ENCODE measurements around the gene GPR37.
A peak's percentile ranks its signal among the peaks of the same experiment; 100 is the strongest.

GPR37 gene

GRCh38 chr7:124765401-124766352 is at the start of gene GPR37:
TSS of gene GPR37 (minus strand) at chr7:124765792. CDS start at chr7:124764976, 816 bp downstream.
- Histone ChIP-seq H3K4me3 (ENCODE audit: low read length) (peak within 1 kb of the TSS; percentile 67), H3K36me3 (ENCODE audit: control insufficient read depth, insufficient read depth, low read length) (no peaks in the 10 kb centered on the region), H3K4me1 (ENCODE audit: control insufficient read depth, insufficient read depth, low read length) (no peaks in the 10 kb centered on the region), H3K9ac (ENCODE audit: low read length) (no peak within 1 kb of the TSS), H3K27me3 (ENCODE audit: control insufficient read depth, insufficient read depth, low read length) (peaks cover 22% of the 10 kb centered on the region), H3K27ac (ENCODE audit: low read depth, low read length) (no peak within 1 kb of the TSS)

GRCh38 chr7:124813994-124814798 is 48.6 kb upstream of the GPR37 start:
- Histone ChIP-seq H3K4me1 (ENCODE audit: control insufficient read depth, insufficient read depth, low read length) (no peaks in the 10 kb centered on the region), H3K36me3 (ENCODE audit: control insufficient read depth, insufficient read depth, low read length) (no peaks in the 10 kb centered on the region), H3K27ac (ENCODE audit: low read depth, low read length) (no peak overlapping the region), H3K9ac (ENCODE audit: low read length) (no peak overlapping the region), H3K27me3 (ENCODE audit: control insufficient read depth, insufficient read depth, low read length) (no peaks in the 10 kb centered on the region), H3K4me3 (ENCODE audit: low read length) (no peak overlapping the region)

GRCh38 chr7:124812764-124813163 is 47.2 kb upstream of the GPR37 start:
- H3K27me3 ChIP-seq (ENCODE audit: control insufficient read depth, insufficient read depth, low read length), result no peaks in the 10 kb centered on the region
- H3K4me1 ChIP-seq (ENCODE audit: control insufficient read depth, insufficient read depth, low read length), result no peaks in the 10 kb centered on the region
- no peak overlapping the region for H3K4me3 ChIP-seq (ENCODE audit: low read length)
- no peak overlapping the region for H3K27ac ChIP-seq (ENCODE audit: low read depth, low read length)
- H3K9ac ChIP-seq (ENCODE audit: low read length), result no peak overlapping the region
- H3K36me3 ChIP-seq (ENCODE audit: control insufficient read depth, insufficient read depth, low read length), result no peaks in the 10 kb centered on the region

- H3K27me3 ChIP-seq (ENCODE audit: control insufficient read depth, insufficient read depth, low read length), result no peaks in the 10 kb centered on the region
- H3K36me3 ChIP-seq (ENCODE audit: control insufficient read depth, insufficient read depth, low read length), result no peaks in the 10 kb centered on the region
- H3K27ac ChIP-seq (ENCODE audit: low read depth, low read length), result no peak overlapping the region
- H3K9ac ChIP-seq (ENCODE audit: low read length), result no peak overlapping the region
- no peak overlapping the region for H3K4me3 ChIP-seq (ENCODE audit: low read length)
- H3K4me1 ChIP-seq (ENCODE audit: control insufficient read depth, insufficient read depth, low read length), result no peaks in the 10 kb centered on the region
Observed at GRCh38 chr7:124811341-124811740, 45.7 kb upstream of the GPR37 start.

- Histone ChIP-seq H3K4me1 (ENCODE audit: control insufficient read depth, insufficient read depth, low read length) (no peaks in the 10 kb centered on the region), H3K27me3 (ENCODE audit: control insufficient read depth, insufficient read depth, low read length) (no peaks in the 10 kb centered on the region), H3K36me3 (ENCODE audit: control insufficient read depth, insufficient read depth, low read length) (no peaks in the 10 kb centered on the region), H3K9ac (ENCODE audit: low read length) (no peak overlapping the region), H3K4me3 (ENCODE audit: low read length) (no peak overlapping the region), H3K27ac (ENCODE audit: low read depth, low read length) (no peak overlapping the region)
Observed at GRCh38 chr7:124810605-124811004, 45.0 kb upstream of the GPR37 start.

GRCh38 chr7:124808206-124808605 is 42.6 kb upstream of the GPR37 start:
- no peak overlapping the region for H3K9ac ChIP-seq (ENCODE audit: low read length)
- H3K27ac ChIP-seq (ENCODE audit: low read depth, low read length), result no peak overlapping the region
- H3K27me3 ChIP-seq (ENCODE audit: control insufficient read depth, insufficient read depth, low read length), result no peaks in the 10 kb centered on the region

GRCh38 chr7:124801330-124801895 is 35.8 kb upstream of the GPR37 start:
- H3K9ac ChIP-seq (ENCODE audit: low read length), result no peak overlapping the region
- H3K27ac ChIP-seq (ENCODE audit: low read depth, low read length), result no peak overlapping the region
- H3K27me3 ChIP-seq (ENCODE audit: control insufficient read depth, insufficient read depth, low read length), result no peaks in the 10 kb centered on the region
- no peak overlapping the region for H3K4me3 ChIP-seq (ENCODE audit: low read length)
- H3K36me3 ChIP-seq (ENCODE audit: control insufficient read depth, insufficient read depth, low read length), result no peaks in the 10 kb centered on the region
- no peaks in the 10 kb centered on the region for H3K4me1 ChIP-seq (ENCODE audit: control insufficient read depth, insufficient read depth, low read length)

More at GRCh38 chr7:124808206-124808605, 42.6 kb upstream of the GPR37 start:
- Histone ChIP-seq H3K4me3 (ENCODE audit: low read length) (no peak overlapping the region), H3K36me3 (ENCODE audit: control insufficient read depth, insufficient read depth, low read length) (no peaks in the 10 kb centered on the region), H3K4me1 (ENCODE audit: control insufficient read depth, insufficient read depth, low read length) (no peaks in the 10 kb centered on the region)

GRCh38 chr7:124800386-124800785 is 34.8 kb upstream of the GPR37 start:
- H3K4me1 ChIP-seq (ENCODE audit: control insufficient read depth, insufficient read depth, low read length), result no peaks in the 10 kb centered on the region
- no peak overlapping the region for H3K27ac ChIP-seq (ENCODE audit: low read depth, low read length)
- no peaks in the 10 kb centered on the region for H3K36me3 ChIP-seq (ENCODE audit: control insufficient read depth, insufficient read depth, low read length)
- no peaks in the 10 kb centered on the region for H3K27me3 ChIP-seq (ENCODE audit: control insufficient read depth, insufficient read depth, low read length)
- H3K9ac ChIP-seq (ENCODE audit: low read length), result no peak overlapping the region
- no peak overlapping the region for H3K4me3 ChIP-seq (ENCODE audit: low read length)

GRCh38 chr7:124799448-124799847 is 33.9 kb upstream of the GPR37 start:
- Histone ChIP-seq H3K9ac (ENCODE audit: low read length) (no peak overlapping the region), H3K27me3 (ENCODE audit: control insufficient read depth, insufficient read depth, low read length) (no peaks in the 10 kb centered on the region), H3K27ac (ENCODE audit: low read depth, low read length) (no peak overlapping the region), H3K4me3 (ENCODE audit: low read length) (no peak overlapping the region), H3K4me1 (ENCODE audit: control insufficient read depth, insufficient read depth, low read length) (no peaks in the 10 kb centered on the region), H3K36me3 (ENCODE audit: control insufficient read depth, insufficient read depth, low read length) (no peaks in the 10 kb centered on the region)

- Histone ChIP-seq H3K27ac (ENCODE audit: low read depth, low read length) (no peak overlapping the region), H3K36me3 (ENCODE audit: control insufficient read depth, insufficient read depth, low read length) (no peaks in the 10 kb centered on the region), H3K9ac (ENCODE audit: low read length) (no peak overlapping the region), H3K4me3 (ENCODE audit: low read length) (no peak overlapping the region), H3K4me1 (ENCODE audit: control insufficient read depth, insufficient read depth, low read length) (no peaks in the 10 kb centered on the region), H3K27me3 (ENCODE audit: control insufficient read depth, insufficient read depth, low read length) (no peaks in the 10 kb centered on the region)
Observed at GRCh38 chr7:124796771-124797170, 31.2 kb upstream of the GPR37 start.

- no peak overlapping the region for H3K9ac ChIP-seq (ENCODE audit: low read length)
- no peaks in the 10 kb centered on the region for H3K36me3 ChIP-seq (ENCODE audit: control insufficient read depth, insufficient read depth, low read length)
- H3K4me3 ChIP-seq (ENCODE audit: low read length), result no peak overlapping the region
- H3K4me1 ChIP-seq (ENCODE audit: control insufficient read depth, insufficient read depth, low read length), result no peaks in the 10 kb centered on the region
- H3K27ac ChIP-seq (ENCODE audit: low read depth, low read length), result no peak overlapping the region
- H3K27me3 ChIP-seq (ENCODE audit: control insufficient read depth, insufficient read depth, low read length), result no peaks in the 10 kb centered on the region
Observed at GRCh38 chr7:124792696-124793095, 27.1 kb upstream of the GPR37 start.

GRCh38 chr7:124792002-124792401 is 26.4 kb upstream of the GPR37 start:
- Histone ChIP-seq H3K27ac (ENCODE audit: low read depth, low read length) (no peak overlapping the region), H3K9ac (ENCODE audit: low read length) (no peak overlapping the region), H3K27me3 (ENCODE audit: control insufficient read depth, insufficient read depth, low read length) (no peaks in the 10 kb centered on the region), H3K36me3 (ENCODE audit: control insufficient read depth, insufficient read depth, low read length) (no peaks in the 10 kb centered on the region), H3K4me1 (ENCODE audit: control insufficient read depth, insufficient read depth, low read length) (no peaks in the 10 kb centered on the region), H3K4me3 (ENCODE audit: low read length) (no peak overlapping the region)

Measured in rectal smooth muscle tissue (tissue), 1 donor.